AML-193 (cell line): ENCODE measurements around the gene GNB1.

Experiments used
- DNase-seq, 2 experiments: peaks; one replicate each; lab custom pipeline; 2025; lab: John Stamatoyannopoulos, UW

GNB1 gene

DNA sequence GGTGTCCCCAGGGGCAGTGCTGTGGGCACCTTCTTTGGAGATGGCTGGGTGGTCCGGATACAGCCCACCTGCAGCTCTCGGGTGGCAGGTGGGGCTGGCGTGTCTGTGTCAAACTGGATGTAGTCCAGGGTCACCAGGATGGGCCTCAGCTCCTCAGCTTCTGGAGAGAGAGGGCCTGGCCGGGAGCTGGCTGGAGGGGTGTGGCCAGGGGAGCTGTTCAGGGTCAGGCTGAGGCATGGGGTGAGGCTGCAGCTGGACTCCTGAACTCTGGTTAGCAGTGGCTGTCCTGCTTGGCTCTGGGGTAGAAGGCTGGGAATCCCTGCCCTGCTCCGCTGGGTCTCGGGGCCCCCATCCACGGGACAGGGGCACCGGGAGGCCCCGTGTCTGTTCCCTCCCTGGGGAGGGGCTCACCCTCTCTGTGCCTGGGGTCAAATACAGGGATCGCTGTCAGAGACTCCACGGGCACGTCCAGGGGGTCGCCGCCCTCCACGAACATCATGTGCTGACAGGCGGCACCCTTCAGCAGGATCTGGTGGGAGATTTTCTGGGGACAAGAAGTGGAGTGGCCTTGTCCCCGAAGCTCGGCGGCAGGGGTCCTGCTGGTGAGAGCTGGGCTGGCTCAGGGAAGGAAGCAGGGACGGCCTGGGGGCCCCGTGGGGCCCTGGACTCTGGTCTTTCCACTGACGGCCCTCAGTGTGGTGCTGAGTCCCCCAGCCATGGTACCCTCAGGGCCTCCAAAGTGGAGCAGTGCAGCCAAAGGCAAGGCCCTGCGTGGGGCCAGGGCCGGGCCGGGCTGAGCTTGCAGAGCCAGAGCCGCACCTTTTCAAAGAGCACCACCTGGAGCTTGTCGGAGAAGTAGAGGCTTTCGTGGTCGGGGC lies 32.3 kb upstream of the GNB1 start:
- no peak for DNase-seq

- DNase-seq: no peak
Measured at GRCh38 chr1:1922702-1922955, 31.7 kb upstream of the GNB1 start.

GRCh38 chr1:1921901-1922701 lies 31.2 kb upstream of the GNB1 start:
- no peak for DNase-seq

- no peak for DNase-seq
Measured at GRCh38 chr1:1921459-1921862, 30.6 kb upstream of the GNB1 start.

DNA sequence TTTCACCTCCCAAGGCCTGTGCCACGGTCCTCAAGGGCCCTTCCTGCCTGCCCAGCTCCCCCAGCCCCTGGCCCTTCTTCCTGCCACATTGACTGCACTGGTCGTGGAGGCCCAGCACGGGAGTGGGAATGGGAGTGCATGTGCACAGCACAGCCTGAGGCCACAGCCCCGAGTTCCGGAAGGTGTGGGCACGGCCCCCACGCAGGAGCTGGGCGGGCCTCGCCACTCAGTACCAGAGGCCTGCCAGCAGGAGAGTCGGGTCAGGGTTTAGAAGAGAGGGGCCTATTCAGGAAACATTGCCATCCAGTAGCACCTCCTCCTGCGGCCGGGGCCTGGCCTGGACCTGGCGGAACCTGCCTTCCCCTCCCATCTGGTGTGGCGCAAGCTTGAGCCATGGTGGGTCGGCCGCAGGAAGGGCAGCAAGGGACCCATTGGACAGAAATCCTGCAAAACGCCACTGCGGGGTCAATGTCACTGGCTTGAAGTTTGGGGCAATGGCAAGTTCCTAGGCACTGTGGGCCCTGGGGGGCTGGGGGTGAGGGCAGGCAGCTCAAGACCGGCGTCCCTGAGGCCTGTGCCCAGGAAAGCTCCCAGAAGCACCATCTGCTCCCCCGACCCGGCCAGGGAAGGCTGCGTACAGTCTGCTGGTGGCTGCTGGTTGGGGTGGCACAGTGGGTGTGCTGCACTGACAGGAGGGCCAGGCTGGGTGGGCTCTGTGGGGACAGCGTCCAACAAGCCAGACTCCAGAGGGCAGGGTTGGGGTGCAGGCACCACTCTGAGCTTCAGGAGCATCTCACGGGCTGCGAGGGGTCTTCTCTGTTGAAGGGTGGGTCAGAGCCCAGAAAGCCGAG lies 29.9 kb upstream of the GNB1 start:
- no peak for DNase-seq

DNA sequence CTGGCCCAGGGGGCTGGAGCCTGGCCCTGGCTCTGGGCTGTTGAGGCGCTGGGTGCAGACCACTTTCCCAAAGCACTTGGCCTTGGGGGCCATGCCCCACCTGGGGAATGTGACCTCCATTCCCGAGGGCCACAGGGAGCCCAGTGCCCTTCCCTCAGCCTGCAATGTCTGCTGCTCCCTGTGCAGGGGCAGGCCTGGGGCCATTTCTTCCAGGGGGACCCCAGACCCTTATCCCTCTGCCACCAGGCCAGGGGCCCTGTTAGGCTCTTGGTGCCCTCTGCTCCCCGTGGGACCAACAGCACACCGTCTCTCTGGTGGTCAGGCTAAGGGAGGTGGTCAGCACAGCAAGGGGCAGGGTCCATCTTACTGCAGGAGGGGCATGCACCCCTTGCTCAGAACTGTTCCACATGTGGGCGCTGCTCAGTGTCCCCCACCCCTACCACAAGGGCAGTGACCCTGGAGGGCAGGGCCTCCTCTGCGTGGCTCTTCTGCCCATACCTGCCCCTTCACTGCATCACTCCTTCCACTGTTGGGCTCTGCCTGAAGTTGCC lies 29.2 kb upstream of the GNB1 start:
- DNase-seq: no peak

GRCh38 chr1:1919304-1920056 lies 28.6 kb upstream of the GNB1 start:
- peak; percentile 84 to 86 for DNase-seq

DNA sequence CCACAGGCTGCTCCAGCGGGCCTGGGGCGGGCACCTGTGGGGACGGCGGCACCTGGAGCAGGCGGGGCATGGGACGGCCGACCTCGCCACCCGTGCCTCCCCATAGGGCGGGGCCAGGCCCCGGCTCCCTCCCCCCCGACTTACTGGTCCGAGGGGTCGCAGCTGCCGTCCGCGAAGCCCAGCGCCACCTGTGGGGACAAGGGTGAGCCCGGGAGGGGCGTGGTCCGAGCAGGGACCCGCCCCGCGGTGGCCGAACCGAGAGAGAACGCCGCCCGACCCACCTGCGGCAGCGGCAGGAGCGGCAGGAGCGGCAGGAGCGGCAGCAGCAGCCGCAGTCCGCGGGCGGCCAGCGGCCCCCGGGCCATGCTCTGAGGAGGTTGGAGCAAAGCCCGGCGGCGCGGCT lies 28.0 kb upstream of the GNB1 start, which contains the start of gene TMEM52:
TSS of gene TMEM52 (minus strand) at position 379 of the 403 bp plus-strand sequence. CDS start at position 365, 14 bp downstream.
- DNase-seq: no peak

DNA sequence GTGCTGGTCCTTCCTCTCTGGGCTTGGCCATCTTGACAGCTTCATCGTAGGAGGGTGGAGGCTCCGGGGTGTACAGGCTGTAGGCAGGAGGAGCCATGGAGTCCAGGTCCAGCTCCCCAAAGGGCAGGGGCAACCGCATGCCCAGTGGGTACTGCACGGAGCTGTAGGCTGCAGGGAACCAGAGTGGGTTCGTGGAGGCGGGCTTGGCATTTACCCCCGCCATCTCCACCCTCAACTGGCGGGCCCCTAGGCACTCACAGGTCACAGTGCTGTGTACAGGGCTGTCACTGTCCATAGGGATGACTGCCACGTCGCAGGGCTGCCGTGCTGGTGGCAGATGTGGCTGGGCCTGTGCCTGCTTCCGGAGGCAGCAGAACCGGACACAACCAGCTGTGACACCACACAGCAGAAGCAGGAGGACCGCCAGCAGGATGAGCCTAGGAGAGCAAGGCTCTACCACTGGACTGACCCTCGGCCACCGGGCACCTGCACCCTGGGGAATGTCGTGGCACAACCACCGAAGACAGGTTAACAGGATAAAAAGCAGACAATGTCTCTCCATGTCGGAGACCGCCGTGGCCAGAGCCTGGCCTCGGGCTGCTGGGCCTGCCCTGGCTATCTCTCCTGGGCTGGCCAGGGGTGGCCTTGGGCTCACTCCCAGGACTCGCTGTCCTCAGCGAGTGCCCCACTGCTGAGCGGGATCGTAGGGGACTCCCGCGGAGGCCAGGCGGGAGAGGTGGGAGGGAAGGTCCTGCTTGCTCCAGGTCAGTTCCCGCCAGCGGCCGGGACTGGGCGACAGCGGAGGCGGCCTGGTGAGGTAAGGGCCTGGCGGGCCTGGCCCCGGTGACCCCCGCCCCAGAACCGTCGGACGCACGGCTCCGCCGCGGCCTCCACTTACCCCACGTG lies 27.4 kb upstream of the GNB1 start:
- no peak for DNase-seq

DNA sequence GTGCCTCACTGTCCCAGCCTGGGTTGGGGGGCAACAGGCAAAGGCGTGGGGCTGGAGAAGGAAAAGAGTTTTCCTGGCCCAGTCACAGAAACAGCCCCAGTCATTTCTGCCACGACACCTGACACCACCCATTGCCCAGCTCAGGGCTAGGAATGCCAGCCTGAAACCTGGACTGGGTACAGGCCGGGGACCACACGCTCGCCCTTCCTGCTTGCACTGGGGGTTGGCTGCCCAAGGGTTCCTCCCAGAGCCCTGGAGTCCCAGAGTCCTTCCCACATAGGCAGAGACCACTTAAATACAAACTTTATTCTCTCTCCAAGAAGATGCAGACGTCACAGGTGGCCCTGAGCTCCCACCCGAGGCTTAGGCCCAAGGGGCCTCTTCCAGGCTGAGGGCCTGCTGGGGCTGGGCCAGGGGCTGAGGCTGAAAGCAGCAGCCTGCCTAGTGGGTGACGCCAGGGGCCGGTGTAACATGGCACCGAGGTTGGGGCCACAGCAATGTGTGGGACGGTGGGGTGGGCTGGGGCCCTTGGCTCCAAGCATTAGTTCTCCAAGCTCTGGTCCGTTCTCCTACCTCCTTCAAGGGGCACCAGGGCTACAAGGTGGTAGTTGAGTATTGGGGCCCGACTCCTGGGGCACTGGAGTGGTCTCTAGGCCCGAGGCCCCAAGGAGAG lies 26.6 kb upstream of the GNB1 start:
- no peak for DNase-seq

GRCh38 chr1:1916851-1917251 lies 26.0 kb upstream of the GNB1 start:
- no peak for DNase-seq

DNA sequence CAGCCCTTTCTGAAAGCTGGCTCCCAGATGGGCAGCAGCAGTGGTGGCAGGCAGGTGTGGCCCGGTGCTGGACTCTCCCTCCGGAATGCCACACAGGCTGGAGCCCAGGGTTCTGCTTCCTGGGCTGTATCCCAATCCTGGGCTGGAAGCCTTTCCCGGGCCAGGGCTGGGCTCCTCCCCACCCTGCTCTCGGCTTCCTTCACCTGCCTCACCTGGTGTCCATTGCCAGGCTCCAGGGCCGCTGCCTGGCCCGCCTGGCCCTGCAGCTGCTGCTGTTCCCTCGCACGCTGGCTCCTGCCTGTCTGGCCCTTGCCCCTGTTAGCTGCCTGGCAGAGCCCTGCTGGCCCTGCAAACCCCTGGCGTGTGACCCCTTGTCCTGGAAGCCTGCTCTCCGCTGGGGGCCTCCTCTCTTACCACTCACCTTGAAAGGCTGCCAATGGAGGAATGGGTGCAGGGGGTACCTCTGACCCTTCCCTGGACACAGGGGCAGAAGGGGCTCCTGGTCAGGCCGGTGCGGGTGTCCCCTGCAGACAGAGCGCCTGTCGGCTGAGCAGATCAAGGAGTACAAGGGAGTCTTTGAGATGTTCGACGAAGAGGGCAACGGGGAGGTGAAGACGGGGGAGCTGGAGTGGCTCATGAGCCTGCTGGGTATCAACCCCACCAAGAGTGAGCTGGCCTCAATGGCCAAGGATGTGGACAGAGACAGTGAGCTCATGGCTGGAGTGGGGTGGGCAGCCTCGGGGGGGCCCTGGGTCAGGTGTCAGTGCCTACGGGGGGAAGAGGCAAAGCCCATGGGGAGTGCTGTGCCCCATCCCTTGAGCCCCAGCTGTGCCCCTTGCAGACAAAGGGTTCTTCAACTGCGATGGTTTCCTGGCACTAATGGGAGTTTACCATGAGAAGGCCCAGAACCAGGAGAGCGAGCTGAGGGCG lies 25.3 kb upstream of the GNB1 start:
- DNase-seq: no peak

DNA sequence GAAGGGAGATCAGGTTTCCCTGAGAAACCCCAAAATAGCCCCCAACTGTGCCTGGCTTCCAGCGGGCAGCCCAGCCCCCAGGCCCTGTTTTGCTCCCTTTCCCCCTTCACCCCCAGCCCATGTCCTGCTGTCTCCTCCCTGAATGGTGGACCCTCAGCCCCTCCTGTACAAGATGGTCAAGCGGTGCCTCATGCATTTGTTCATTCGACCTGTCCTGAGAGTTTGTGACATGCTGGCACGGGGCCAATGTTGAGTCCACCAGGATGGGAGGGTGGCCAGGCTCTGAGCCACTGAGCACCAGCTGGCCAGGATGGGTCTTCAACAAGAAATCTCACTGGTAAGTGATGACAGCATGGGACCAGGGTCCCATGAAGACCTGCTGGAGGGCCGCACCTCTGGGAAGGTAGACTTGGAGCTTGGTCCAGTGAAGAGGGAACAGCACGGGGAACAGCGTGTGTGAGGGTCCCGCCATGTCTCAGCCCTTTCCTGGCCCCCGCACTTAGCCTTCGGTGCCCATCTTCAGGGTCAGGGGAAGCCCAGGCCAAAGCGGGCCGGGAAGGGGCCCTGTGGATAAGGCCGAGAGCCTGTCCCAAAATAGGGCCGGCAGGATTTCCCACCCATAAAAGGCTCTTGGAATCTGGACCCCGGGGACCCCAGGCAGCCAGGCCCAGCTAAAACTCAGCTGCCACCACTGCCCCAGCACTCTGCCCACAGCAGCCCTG lies 24.2 kb upstream of the GNB1 start, which contains the start of gene CALML6:
TSS of gene CALML6 (plus strand) at position 290 of the 722 bp plus-strand sequence. CDS start at position 311, 21 bp downstream.
- no peak for DNase-seq

- DNase-seq: no peak
Measured at GRCh38 chr1:1914101-1914970, 23.4 kb upstream of the GNB1 start.

- DNase-seq: no peak
Measured at GRCh38 chr1:1911350-1912041, 20.6 kb upstream of the GNB1 start.

DNA sequence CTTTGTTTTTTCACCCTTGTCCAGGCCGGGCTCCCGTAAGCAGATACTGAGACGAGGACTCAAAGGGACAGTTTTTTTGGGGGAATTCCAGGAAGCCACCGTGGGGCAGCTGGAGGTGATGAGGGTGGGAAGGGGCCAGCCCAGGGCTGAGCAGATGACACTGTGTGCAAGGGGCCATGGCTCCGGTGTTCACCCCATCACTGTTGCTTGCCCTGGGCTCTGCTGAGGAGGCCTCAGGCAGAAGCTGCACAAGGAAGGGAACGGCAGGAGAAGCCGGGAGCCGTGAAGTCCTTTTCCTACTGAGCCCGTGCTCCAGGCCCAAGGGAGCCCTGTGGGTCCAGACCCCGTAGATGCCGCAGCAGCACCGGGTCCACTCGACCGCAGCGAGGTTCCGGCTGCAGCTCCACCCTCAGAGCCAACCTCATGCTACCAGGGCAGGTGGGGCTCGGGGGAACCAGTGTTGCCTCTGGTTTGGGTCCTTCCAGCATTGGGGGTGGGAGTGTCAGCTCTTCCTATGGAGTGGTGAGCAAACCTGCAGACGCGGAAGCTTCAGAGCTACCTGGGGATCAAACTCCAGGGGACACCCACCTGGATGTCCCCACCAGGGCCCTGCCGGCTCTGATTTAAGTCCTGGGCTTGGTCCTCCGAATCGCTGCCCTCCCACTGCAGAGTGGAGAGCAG lies 19.9 kb upstream of the GNB1 start:
- DNase-seq: no peak
